Amygdala (tissue), 56 donors: ENCODE results near the gene TOMM7.
"Not testable (repeated sequence)": the region's sequence is repeated elsewhere in the genome, so short reads cannot be mapped to it uniquely, and the experiment has no call there.

Experiments
- DNase-seq, 56 donors: peaks; one replicate each; lab custom pipeline; 2025; lab: John Stamatoyannopoulos, UW

The TOMM7 gene

GRCh38 chr7:22790640-22791039 lies 32.0 kb downstream of the TOMM7 start:
- not testable (repeated sequence) for DNase-seq

GRCh38 chr7:22787951-22788350 lies 34.7 kb downstream of the TOMM7 start:
- peak in 2 of 56 donors; percentile 2 to 5 for DNase-seq

DNA sequence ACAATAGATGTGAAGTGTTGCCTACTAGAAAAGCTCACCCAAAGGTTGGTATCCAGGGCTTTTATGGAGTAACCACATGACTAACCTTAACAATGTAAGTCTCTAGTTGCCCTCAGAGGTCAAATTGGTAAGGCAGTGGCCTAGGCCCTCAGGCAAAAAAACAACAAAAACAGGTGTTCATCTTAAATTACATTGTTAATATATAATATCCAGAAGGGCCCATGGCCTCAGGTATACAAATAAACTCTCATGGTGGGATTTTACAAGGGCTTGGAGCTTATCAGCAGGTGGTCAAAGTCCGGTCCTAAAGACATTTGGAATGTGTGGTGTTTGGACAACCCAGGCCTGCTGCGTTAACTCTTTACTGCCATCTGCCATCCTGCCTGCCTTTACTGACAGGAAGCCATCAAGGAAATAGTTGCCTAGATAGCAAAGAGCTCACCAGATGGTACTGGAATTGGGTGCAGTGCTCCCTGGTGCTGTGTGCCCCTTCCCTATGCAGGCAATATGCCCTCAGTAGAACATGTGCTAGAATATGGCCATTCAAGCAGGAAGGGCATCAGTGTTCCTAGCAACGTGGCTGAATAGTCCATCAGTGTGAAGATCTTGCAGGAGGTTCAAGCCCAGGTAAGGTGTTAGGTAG lies 36.2 kb downstream of the TOMM7 start:
- no peak for DNase-seq

DNA sequence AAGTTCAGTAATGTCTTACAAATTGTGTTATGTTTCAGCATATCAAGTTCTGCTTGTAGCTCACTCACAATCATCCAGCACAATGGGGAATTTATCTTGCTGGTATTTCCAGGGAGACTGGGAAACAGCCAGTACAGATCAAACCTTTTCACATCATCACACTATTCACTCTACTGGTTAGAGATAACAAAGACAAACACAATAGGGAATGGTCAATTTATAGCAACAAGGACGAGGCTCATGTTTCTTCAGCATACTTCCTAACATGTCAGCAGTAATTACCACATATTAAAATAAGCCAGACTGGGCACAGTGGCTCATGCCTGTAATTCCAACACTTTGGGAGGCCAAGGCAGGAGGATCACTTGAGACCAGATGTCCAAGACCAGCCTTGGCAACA lies 38.3 kb downstream of the TOMM7 start:
- no peak for DNase-seq

- DNase-seq = peak in 1 of 56 donors; percentile 7
Measured at GRCh38 chr7:22783421-22783820, 39.2 kb downstream of the TOMM7 start.

DNA sequence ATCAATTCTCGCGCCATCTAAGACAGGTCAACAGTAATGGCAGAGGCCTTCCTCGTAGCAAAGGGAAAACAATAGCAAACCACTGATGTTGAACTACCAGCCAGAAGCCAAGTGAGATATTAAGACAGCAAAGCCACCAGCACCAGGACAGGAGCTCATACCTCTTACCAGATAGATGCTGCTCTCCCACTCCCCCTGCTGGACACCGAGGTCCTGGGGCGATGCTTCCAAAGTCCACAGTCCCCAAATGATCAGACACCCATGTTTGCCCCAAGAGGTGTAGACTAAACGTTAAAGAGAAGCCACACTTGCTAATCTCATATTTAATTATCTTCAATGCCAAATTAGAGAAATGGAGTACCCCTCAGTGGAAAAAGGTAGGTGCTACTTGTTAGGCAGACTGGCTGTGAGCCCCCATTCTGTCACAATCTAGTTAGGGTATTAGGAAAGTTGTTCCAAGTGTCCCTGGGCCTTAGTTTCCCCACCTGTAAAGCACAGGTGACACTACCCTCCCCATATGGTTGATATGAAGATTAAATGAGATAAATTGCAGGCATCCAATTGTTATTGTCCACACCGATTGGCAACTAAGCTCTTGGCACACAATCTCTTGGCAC lies 39.9 kb downstream of the TOMM7 start:
- peak in 14 of 56 donors; percentile 1 to 40 (median 4) for DNase-seq

DNA sequence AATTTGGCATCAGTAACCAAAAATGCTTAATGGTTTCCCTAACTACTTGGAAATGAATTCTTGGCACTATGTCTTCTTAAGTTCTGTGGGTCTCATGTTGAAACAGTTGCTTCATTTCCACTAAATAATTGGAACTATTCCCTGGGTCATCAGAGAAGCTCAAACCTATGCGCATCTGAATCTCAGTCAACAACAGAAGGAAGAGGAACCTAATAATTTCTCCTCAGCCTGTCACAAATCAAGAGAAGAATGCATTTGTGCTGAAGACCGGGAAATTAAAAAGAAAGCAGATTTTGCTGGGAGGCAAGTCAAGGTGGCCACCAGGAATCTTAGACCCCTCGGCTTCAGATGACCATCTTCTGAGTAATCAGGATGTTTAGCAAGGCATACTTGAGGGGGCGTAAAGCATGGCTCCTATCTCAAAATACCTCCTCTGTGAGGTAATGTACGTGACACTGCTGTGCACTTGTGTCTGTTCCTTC lies 41.4 kb downstream of the TOMM7 start:
- DNase-seq = no peak

- not testable (repeated sequence) for DNase-seq
Measured at GRCh38 chr7:22779730-22780323, 42.8 kb downstream of the TOMM7 start.

GRCh38 chr7:22776964-22777363 lies 45.7 kb downstream of the TOMM7 start:
- DNase-seq = no peak

DNA sequence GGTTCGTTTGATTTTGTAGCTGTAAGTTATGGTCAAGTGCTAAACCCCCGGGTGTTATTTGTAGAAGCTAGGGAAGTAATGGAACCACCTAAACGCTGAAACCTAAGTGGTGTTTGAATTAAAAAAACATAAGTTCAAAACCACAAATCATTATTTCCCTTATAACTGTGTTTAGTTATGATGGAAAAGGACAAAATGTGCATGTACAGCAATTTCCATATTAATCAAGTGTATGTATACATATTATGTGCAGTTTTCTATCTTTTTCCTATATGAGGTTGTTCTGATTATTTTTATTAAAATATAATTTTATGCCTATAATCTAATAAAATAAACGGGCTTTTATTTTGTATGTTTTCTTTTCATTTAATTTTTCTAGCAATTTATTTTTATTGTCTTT lies 49.8 kb downstream of the TOMM7 start:
- DNase-seq = no peak

DNA sequence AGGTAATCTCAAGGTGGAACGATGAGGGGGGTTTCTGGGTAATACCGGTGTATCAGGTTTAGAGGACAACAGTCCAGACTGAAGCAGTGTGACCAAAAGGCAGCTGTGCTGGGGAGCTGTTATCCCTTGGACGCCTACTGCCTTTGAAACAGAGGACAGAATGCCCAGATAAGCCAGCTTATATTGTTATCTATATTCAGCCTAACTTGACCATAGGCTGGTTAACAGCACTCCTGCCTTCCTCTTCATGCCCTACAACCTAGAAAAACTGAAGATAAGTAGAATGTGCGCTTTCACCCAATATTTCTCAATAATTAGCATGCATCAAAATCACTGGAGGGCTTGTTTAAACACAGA lies 50.8 kb downstream of the TOMM7 start:
- DNase-seq = no peak

GRCh38 chr7:22771194-22771871 lies 51.3 kb downstream of the TOMM7 start:
- no peak for DNase-seq

GRCh38 chr7:22765609-22766008 lies 57.0 kb downstream of the TOMM7 start:
- no peak for DNase-seq
